B cell (primary cell): ENCODE measurements around the gene NTM. TPM values are rescaled to one million over a fixed set of nuclear protein-coding genes. Genes with fewer than 3 reads are reported as not detected.

Source experiments
- ATAC-seq: fragments of 200-7000 bp; cut with Tn5 transposase; one replicate; pipeline ENCODE4 v1.10.0; 2021; ENCODE audit warnings: low read depth, mild to moderate bottlenecking, moderate number of reproducible peaks, moderate library complexity
- CTCF ChIA-PET: fragments of 350-600 bp; sonication (Branson Sonifier 250); formaldehyde crosslinking; loops from one replicate; lab custom pipeline; 2021; ENCODE audit warnings: antibody characterized with exemption, inconsistent platforms; lab: Charles Lee
- POLR2A ChIA-PET: fragments of 350-600 bp; sonication (Branson Sonifier 250); formaldehyde crosslinking; loops from one replicate; lab custom pipeline; 2021; ENCODE audit warnings: antibody characterized with exemption; lab: Charles Lee
- DNase-seq: peaks from one replicate; pipeline ENCODE4 v3.0.0; 2013
- H2AFZ ChIP-seq: 2 replicates; pipeline ENCODE4 v1.6.1; 2012; ENCODE audit warnings: mild to moderate bottlenecking, low read depth, low read length; ENCODE audit not compliant: insufficient read depth, poor library complexity, severe bottlenecking
- H3K27ac ChIP-seq, 2 donors: 1 replicate in 1 of 2; 2 replicates in 1 of 2; pipeline ENCODE4 v1.5.1; 2012 to 2013; ENCODE audit warnings: low read length in 2 of 2, mild to moderate bottlenecking in 2 of 2, moderate library complexity in 1 of 2
- H3K27me3 ChIP-seq, 4 experiments: fragments of 200-600 bp in 1 of 4; sonication (generic) in 1 of 4; replicated peaks in 1 of 4; 1 replicate in 2 of 4; 2 replicates in 2 of 4; pipeline versions ENCODE4 v1.6.1 to v1.7.0; 2013 to 2016; ENCODE audit warnings: low read length in 3 of 4, mild to moderate bottlenecking in 2 of 4, mixed read lengths in 1 of 4, moderate library complexity in 1 of 4; ENCODE audit not compliant: insufficient read depth in 4 of 4, control insufficient read depth in 3 of 4; ENCODE audit errors: control extremely low read depth in 1 of 4
- H3K36me3 ChIP-seq, 2 experiments: replicated peaks in 1 of 2; 1 replicate in 1 of 2; 2 replicates in 1 of 2; pipeline versions ENCODE4 v1.6.1 to v1.7.1; 2013; ENCODE audit warnings: low read length in 1 of 2; ENCODE audit not compliant: insufficient read depth in 2 of 2, control insufficient read depth in 1 of 2; ENCODE audit errors: control extremely low read depth in 1 of 2, extremely low read depth in 1 of 2
- H3K4me1 ChIP-seq, 2 donors: fragments of 200-600 bp in 1 of 2; sonication (generic) in 1 of 2; 1 replicate in 1 of 2; 2 replicates in 1 of 2; pipeline versions ENCODE4 v1.5.1 to v1.6.1; 2013 to 2017; ENCODE audit warnings: low read length in 2 of 2; ENCODE audit not compliant: control insufficient read depth in 2 of 2, insufficient read depth in 2 of 2
- H3K4me2 ChIP-seq: replicated peaks from 2 replicates; pipeline ENCODE3; 2012; ENCODE audit warnings: mild to moderate bottlenecking, low read depth, low read length; ENCODE audit not compliant: poor library complexity, severe bottlenecking
- H3K4me3 ChIP-seq, 5 experiments: fragments of 200-600 bp in 1 of 5; sonication (generic) in 1 of 5; 1 replicate in 3 of 5; 2 replicates in 2 of 5; pipeline versions ENCODE4 v1.5.1 to v1.7.0; 2011 to 2016; ENCODE audit warnings: low read length in 4 of 5, mild to moderate bottlenecking in 4 of 5, low read depth in 2 of 5, control low read depth in 1 of 5, moderate library complexity in 1 of 5; ENCODE audit not compliant: insufficient read depth in 1 of 5; ENCODE audit errors: control extremely low read depth in 1 of 5, extremely low read depth in 1 of 5
- H3K79me2 ChIP-seq: fragments of 200-600 bp; sonication (generic); one replicate; pipeline ENCODE4 v1.6.0; 2016; ENCODE audit warnings: low read length; ENCODE audit not compliant: control insufficient read depth, insufficient read depth
- H3K9ac ChIP-seq: fragments of 200-600 bp; sonication (generic); 2 replicates; pipeline ENCODE4 v1.6.1; 2017; ENCODE audit warnings: mild to moderate bottlenecking, low read length, moderate library complexity
- H3K9me3 ChIP-seq, 3 donors: one replicate each; pipeline versions ENCODE4 v1.6.1 to v1.7.1; 2013; ENCODE audit warnings: low read length in 2 of 3; ENCODE audit not compliant: control insufficient read depth in 2 of 3, insufficient read depth in 1 of 3; ENCODE audit errors: control extremely low read depth in 1 of 3
- H4K20me1 ChIP-seq: 2 replicates; pipeline ENCODE4 v1.6.0; 2012; ENCODE audit warnings: mild to moderate bottlenecking, low read length; ENCODE audit not compliant: insufficient read depth, control insufficient read depth, poor library complexity, severe bottlenecking
- H3K27ac Mint-ChIP-seq: one replicate; pipeline ENCODE4 v1.8.0; 2021; ENCODE audit warnings: mixed read lengths
- H3K27me3 Mint-ChIP-seq: one replicate; pipeline ENCODE4 v1.8.0; 2021; ENCODE audit warnings: mixed read lengths
- H3K4me1 Mint-ChIP-seq: one replicate; pipeline ENCODE4 v1.8.0; 2021; ENCODE audit warnings: mixed read lengths
- H3K4me3 Mint-ChIP-seq: one replicate; pipeline ENCODE4 v1.8.0; 2021; ENCODE audit warnings: mixed read lengths
- H3K9me3 Mint-ChIP-seq: one replicate; pipeline ENCODE4 v1.8.0; 2022; ENCODE audit warnings: mixed read lengths; ENCODE audit not compliant: insufficient read depth
- EZH2 ChIP-seq: IDR thresholded peaks from 2 replicates; pipeline ENCODE4 v1.6.1; 2012; ENCODE audit warnings: borderline replicate concordance, low read depth, mild to moderate bottlenecking, moderate library complexity, low read length; ENCODE audit not compliant: insufficient read depth, poor library complexity, severe bottlenecking
- WGBS: methylation state at CpG from one replicate; pipeline ENCODE4 v1.1.5; 2013; ENCODE audit warnings: missing lambda C conversion rate; ENCODE audit not compliant: insufficient coverage; 5-methylcytosine and 5-hydroxymethylcytosine counted together
- intact Hi-C: fragments of 100-400 bp; cut with micrococcal nuclease; formaldehyde crosslinking; loops from one replicate; pipeline ENCODE4 v1.10.0; 2022
- polyA plus RNA-seq: library from polyadenylated mRNA; depleted of rRNA; stranded (reverse); fragments of >200 nt; gene quantifications from 2 replicates; pipeline ENCODE4 v1.2.3, GENCODE V29; 2012
- total RNA-seq, 2 donors: library from RNA; stranded (reverse); fragments of 120-200 nt in 1 of 2; gene quantifications; 1 replicate in 1 of 2; 2 replicates in 1 of 2; pipeline versions ENCODE4 v1.2.3 to v1.2.4, GENCODE V29; 2013 to 2022
- TF ChIP-seq, protein P1 (sequence below): fragments of 200-600 bp; IDR thresholded peaks from one replicate; pipeline ENCODE4 v1.8.0; 2022; ENCODE audit warnings: antibody characterized with exemption, mild to moderate bottlenecking

Gene NTM
- total and polyA plus RNA-seq, 2 donors (not counting 1 experiment from before 2014, with no cell fraction given) = not detected

DNA sequence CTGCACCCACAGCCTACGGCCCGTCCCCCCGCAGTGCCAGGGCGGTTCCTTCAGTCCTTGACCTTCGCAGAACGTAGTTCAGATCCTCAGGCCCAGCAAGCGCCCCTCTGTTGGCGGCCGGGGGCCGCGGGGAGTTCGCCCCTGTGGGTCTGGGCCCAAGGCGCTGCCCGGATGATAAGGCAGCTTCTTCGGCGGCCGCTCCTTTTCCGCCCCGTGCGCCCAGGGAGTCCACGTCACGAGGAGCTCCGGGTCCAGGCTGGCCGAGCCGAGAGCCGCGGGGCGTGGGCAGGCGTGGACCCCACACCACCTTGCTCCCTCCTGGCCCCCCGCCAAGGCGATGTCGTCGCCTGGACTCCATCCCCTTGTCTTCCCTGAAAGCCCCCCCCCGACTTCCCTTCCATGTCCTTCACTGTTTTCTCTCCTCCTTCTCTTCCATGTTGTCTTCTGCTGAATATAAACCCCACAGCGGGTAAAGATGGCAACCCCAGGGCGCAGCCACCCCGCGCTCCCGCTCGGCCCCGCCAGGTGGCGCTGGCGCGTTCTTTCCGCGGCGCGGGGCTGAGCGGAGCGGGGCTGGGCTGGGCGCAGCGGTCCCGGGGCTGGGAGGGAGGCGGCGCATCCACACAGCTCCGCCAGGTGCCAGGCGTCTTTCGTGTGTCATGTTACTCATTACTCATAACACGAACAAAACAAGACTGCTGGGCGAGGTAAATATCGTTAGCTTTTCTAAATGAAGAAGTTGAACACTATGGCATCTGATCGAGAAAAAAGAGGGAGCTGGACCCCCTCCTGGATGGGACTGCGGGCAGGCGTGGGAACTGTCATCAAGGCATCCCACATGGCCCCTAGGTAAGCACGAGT is 321.0 kb downstream of the NTM start:
- ATAC-seq = no peak
- Histone ChIP-seq H3K4me2 (no peak overlapping the region), H3K79me2 (no peaks in the 10 kb centered on the region), H3K4me1 (no peaks in the 10 kb centered on the region), H2AFZ (no peak overlapping the region), H3K9me3 (peaks cover 0 to 21% (median 0%) of the 10 kb centered on the region in 3 donors), H3K36me3 (no peaks in the 10 kb centered on the region), H3K27me3 (peaks cover 0 to 16% (median 0%) of the 10 kb centered on the region in 4 experiments), H3K9ac (no peak overlapping the region), H4K20me1 (no peaks in the 10 kb centered on the region), H3K4me3 (no peak overlapping the region), H3K27ac (no peak overlapping the region)
- 62% methylated on average over 51 of the region's 65 CpGs for WGBS
- TF ChIP-seq EZH2 = no peak
- TF ChIP-seq, protein P1, sequence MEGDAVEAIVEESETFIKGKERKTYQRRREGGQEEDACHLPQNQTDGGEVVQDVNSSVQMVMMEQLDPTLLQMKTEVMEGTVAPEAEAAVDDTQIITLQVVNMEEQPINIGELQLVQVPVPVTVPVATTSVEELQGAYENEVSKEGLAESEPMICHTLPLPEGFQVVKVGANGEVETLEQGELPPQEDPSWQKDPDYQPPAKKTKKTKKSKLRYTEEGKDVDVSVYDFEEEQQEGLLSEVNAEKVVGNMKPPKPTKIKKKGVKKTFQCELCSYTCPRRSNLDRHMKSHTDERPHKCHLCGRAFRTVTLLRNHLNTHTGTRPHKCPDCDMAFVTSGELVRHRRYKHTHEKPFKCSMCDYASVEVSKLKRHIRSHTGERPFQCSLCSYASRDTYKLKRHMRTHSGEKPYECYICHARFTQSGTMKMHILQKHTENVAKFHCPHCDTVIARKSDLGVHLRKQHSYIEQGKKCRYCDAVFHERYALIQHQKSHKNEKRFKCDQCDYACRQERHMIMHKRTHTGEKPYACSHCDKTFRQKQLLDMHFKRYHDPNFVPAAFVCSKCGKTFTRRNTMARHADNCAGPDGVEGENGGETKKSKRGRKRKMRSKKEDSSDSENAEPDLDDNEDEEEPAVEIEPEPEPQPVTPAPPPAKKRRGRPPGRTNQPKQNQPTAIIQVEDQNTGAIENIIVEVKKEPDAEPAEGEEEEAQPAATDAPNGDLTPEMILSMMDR = no peak
- no peak overlapping the region for H3K27ac Mint-ChIP-seq
- H3K4me3 Mint-ChIP-seq = no peak overlapping the region
- peaks cover 37% of the 10 kb centered on the region for H3K27me3 Mint-ChIP-seq
- H3K4me1 Mint-ChIP-seq = no peaks in the 10 kb centered on the region
- intact Hi-C loops = no loop called here
- ChIA-PET POLR2A (no interaction called here), CTCF (no interaction called here)
- DNase-seq = no peak
- no peaks in the 10 kb centered on the region for H3K9me3 Mint-ChIP-seq

DNA sequence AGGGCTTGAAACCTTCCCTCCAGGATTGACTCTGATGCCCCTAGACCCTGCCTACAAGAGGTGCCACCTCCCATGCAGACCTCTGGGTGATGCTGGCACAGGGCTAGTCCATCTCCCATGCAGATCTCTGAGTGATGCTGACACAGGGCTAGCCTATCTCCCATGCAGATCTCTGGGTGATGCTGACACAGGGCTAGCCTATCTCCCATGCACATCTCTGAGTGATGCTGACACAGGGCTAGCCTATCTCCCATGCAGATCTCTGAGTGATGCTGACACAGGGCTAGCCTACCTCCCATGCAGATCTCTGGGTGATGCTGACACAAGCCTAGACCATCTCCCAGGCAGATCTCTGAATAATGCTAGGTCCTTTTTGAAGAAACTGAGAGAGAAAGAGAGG is 321.7 kb downstream of the NTM start:
- H3K4me3 ChIP-seq = no peak overlapping the region
- Mint-ChIP-seq H3K9me3 (no peaks in the 10 kb centered on the region), H3K27me3 (peaks cover 34% of the 10 kb centered on the region), H3K27ac (no peak overlapping the region), H3K4me1 (no peaks in the 10 kb centered on the region), H3K4me3 (no peak overlapping the region)
- no peak overlapping the region for H3K9ac ChIP-seq
- peaks cover 0 to 16% (median 0%) of the 10 kb centered on the region in 4 experiments for H3K27me3 ChIP-seq
- H3K27ac ChIP-seq = no peak overlapping the region
- POLR2A ChIA-PET = no interaction called here
- TF ChIP-seq, protein P1 = no peak
- TF ChIP-seq EZH2 = no peak
- peaks cover 0 to 21% (median 0%) of the 10 kb centered on the region in 3 donors for H3K9me3 ChIP-seq
- H3K4me1 ChIP-seq = no peaks in the 10 kb centered on the region
- no peak for ATAC-seq
- no peak for DNase-seq
- no peak overlapping the region for H3K4me2 ChIP-seq
- H3K36me3 ChIP-seq = no peaks in the 10 kb centered on the region
- CTCF ChIA-PET = no interaction called here
- H2AFZ ChIP-seq = no peak overlapping the region
- no peaks in the 10 kb centered on the region for H3K79me2 ChIP-seq
- intact Hi-C loops = no loop called here
- no peaks in the 10 kb centered on the region for H4K20me1 ChIP-seq
